KG1 (cell line): ENCODE data around the gene RSRP1.
"Not testable (repeated sequence)": the region's sequence is repeated elsewhere in the genome, so short reads cannot be mapped to it uniquely, and the experiment has no call there.

Source experiments
- DNase-seq: peaks from one replicate; lab custom pipeline; 2025; lab: John Stamatoyannopoulos, UW

RSRP1 gene, protein sequence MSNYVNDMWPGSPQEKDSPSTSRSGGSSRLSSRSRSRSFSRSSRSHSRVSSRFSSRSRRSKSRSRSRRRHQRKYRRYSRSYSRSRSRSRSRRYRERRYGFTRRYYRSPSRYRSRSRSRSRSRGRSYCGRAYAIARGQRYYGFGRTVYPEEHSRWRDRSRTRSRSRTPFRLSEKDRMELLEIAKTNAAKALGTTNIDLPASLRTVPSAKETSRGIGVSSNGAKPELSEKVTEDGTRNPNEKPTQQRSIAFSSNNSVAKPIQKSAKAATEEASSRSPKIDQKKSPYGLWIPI

GRCh38 chr1:25247024-25247828, at the start of gene RSRP1:
Gene RSRP1, minus strand, starts transcription at chr1:25247454. Its CDS starts 491 bp downstream, at chr1:25246963.
- peak; percentile 97 for DNase-seq

- not testable (repeated sequence) for DNase-seq
Measured at GRCh38 chr1:25296501-25296900, 49.2 kb upstream of the RSRP1 start.

DNA sequence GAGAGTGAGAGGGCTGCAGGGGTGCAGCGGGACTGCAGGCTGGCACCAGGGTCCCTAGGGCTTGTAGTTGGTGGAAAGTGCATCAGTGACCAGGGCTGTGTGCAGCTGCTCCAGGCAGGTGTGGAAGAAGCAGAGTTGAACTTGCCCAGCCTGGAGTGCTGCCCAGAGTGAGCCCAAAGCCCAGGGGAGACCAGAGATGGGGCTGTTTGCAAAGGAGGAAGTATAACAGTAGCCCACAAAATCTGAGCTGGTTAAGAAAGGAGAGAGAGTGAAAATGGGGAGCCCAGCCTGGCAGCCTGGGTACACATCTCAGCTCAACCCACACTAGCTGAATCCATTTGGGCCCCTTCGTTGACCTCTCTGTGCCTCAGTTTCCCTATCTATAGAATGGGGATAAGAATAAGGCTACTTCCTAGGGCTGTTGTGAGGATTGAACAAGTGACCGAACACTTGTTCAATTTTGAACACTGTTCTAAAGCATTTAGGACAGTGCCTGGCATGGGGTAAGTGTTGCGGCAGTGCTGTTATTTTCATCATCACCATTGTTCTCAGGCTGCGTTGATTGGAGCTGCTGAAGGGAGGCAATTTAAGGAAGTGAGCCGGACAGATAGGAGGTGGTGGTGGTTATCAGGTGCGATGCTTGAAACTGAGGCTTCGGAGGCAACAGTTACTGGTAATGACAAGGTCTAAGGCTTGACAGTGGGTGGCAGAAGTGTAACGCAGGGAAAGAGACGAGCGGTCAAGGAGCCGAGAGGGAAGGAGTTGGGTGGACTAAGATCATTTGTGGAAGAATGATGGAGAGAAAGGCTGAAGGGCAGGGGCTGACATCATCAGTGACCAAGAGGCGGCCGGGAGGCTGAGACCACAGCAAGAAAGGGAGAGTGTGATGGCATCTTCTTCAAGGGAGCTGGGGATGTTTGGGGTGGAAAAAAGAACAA, 47.9 kb upstream of the RSRP1 start:
- not testable (repeated sequence) for DNase-seq

DNA sequence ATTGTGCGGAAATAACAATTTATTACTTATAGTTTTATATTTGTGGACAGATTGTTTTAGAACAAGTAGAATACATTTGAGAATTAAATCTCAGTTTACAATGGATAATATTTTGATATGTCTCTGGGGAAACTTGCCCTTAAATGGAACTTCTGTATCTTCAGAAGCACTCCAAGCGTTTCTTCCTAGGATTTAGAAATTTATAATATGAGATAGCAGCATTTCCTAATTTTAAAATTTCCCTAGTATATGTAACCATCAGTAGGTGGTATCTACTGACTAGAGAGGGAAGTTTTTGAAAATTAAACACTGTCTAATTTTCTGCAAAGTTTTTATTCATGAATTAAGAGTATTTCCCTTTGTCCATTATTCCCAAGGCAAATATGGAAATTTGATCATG, 46.2 kb upstream of the RSRP1 start:
- DNase-seq, result not testable (repeated sequence)

DNA sequence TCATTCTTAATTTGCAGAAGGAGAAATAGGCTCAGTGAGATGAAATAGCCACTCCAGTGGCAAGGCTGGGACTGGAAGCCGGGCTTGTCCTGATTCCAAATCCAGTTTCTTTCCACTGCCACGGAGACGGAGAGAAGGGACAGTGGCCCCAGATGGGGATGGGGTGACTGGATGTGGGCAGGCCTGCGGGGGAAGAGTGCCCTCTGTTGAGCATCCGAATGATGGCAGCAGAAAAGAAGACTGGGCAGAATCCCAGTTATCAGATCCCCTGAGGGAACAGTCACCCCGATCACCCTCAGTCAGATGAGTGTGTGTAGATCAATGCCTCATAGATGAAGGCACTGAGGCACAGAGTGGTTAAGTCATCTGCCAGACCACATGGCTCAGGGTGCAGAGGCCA, 42.8 kb upstream of the RSRP1 start:
- DNase-seq, result not testable (repeated sequence)

GRCh38 chr1:25288573-25289101, 41.4 kb upstream of the RSRP1 start:
- not testable (repeated sequence) for DNase-seq

DNA sequence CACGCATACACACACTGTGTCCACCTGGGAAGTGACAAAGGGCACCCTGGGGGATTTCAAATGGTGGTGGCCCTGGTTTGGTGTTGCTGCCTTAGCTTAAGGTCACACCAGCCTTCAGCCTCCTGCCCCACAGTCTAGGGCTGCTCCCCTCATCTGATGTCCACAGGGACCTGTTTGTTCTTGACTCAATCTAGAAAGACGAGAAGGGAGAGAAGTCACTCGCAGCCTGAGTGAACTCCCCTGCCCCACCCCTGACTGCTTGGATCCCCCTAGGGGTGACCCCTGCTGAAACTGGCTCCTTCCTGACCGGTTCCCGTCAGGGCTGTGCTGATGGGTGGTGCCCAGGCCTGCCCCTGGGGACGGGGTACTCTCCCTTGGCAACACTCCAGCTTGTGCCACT, 39.9 kb upstream of the RSRP1 start:
- not testable (repeated sequence) for DNase-seq

- not testable (repeated sequence) for DNase-seq
Measured at GRCh38 chr1:25285862-25286261, 38.6 kb upstream of the RSRP1 start.

- DNase-seq, result not testable (repeated sequence)
Measured at GRCh38 chr1:25279693-25280111, 32.4 kb upstream of the RSRP1 start.

- DNase-seq, result not testable (repeated sequence)
Measured at GRCh38 chr1:25278790-25279189, 31.5 kb upstream of the RSRP1 start.

DNA sequence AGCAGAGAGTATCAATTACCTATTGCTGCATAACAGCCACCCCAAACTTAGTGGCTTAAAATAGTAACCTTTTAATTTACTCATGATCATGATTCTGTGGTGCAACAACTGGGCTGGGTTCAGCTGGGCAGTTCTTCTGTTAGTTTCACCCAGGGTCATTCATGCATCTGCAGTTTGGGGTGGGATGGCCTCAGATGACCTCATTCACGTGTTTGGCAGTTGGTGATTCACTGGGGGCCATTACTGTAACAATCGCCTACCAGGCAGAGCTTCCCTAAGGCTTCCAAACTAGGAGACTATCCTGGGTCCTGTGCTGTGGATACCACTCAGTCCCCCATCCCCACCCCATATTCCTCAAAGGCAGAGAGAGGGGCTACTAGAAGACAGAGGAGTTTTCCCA, 31.1 kb upstream of the RSRP1 start:
- DNase-seq, result not testable (repeated sequence)

GRCh38 chr1:25277295-25277694, 30.0 kb upstream of the RSRP1 start:
- not testable (repeated sequence) for DNase-seq

- DNase-seq, result not testable (repeated sequence)
Measured at GRCh38 chr1:25275648-25276047, 28.4 kb upstream of the RSRP1 start.

DNA sequence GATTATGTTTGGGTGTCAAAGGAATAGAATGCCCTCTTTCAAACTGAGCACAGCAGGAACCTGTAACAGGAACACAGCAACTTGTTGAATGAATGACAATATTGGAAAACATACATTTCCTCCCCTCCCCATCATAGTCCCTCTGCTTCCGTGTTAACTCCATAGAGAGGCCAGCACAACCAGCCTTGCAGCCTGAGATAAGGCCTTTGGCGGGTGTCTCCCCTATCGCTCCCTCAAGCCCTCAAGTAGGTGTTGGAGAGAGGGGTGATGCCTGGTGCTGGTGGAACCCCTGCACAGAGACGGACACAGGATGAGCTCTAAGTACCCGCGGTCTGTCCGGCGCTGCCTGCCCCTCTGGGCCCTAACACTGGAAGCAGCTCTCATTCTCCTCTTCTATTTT, 25.0 kb upstream of the RSRP1 start, which contains the start of gene RHD:
RHD (plus strand) TSS at position 272 of the 400 bp plus-strand sequence; CDS start at position 311, 39 bp downstream.
- not testable (repeated sequence) for DNase-seq

DNA sequence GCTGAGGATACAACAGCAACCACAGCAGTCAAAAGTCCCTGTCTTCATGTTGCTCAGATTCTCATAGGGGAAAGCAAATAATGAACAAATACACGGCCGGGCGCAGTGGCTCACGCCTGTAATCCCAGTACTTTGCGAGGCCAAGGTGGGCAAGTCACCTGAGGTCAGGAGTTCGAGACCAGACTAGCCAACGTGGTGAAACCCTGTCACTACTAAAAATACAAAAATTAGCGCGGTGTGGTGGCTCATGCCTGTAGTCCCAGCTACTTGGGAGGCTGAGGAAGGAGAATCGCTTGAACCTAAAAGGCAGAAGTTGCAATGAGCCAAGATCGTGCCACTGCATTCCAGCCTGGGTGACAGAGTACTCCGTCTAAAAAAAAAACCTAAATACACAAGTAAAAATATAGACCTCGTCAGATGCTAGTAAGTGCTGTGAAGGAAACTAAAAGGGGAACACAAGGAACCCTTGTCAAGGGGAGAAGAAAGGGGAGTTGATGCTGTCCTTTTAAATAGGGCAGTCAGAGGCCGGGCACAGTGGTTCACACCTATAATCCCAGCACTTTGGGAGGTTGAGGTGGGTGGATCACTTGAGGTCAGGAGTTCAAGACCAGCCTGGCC, 21.0 kb upstream of the RSRP1 start:
- not testable (repeated sequence) for DNase-seq

DNA sequence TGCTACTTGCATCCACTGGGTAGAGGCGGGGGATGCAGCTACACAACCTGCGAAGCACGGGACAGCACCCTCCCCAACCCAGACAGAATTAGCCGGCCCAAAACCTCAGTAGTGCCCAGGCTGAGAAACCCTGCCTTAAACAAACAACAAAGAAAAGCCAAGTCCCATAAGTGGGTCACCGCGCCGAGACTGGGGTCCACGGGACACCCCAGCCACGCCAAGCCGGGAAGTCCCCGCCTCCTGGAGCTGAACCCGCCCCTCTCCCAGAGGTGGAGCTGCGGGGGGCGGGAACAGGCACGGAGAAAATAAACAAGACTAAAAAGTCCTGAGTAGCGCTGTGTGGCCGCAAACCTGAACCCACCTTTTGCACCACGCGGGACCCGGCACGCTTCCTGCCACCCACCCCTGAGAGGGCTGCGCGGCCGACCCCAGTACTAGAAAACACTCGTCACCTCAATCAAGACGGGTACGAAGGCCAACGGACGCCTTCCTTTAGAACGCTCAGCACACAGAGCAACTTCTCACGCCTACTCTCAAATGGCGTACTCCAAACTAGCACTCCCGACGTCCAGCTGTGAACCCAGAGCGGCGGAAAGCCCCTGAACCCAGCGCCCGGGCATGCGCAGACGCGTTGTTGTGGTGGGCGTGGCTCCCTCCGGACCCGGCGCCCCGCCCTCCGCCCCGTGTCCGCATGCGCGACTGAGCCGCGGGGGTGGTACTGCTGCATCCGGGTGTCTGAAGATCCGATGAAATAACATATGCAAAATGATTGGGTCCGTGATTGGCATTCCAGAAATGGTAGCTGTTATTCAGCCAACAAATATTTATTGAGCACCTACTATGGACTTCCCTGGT, 20.3 kb upstream of the RSRP1 start:
- DNase-seq, result peak; percentile 30

- DNase-seq, result not testable (repeated sequence)
Measured at GRCh38 chr1:25266554-25267287, 19.5 kb upstream of the RSRP1 start.

DNA sequence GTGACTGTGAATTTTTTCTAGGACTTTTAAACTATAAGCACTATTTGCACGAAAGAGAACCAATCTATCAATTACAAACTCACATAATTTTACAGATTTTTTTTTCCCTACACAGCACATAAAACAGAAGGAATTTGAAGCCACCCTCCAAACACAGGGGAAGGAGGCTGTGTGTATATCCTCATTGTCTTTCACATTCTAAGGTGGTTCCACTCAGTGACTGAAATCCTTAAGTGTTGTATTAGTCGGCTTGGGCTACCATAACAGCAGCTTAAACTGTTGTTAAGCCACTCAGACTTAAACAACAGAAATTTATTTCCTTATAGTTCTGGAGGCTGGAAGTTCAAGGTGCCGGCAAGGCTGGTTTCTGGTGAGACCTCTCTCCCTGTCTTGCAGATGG, 13.1 kb upstream of the RSRP1 start:
- not testable (repeated sequence) for DNase-seq

DNA sequence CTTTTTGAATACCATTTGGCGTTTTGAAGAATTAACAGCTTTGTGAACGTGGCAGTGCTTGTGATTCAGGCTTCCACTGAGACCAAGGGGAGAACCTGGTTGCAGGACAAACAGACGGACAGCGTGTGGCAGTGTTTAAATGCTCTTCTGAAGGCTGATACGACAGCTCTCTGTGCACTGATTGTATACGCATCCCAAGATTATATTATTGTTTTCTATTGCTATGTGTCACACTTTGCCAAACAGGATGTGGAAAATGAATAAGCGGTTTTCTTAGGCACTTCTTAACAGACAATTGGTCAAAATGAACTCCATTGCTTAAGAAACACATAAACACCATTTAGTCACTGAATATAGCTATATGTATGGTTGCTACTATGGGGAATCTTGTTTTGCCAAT, 12.6 kb upstream of the RSRP1 start:
- DNase-seq, result not testable (repeated sequence)
